HL-60 (cell line): Measurements from ENCODE around the gene PDPN.

Experiments
- CTCF ChIP-seq: IDR thresholded peaks from one replicate; pipeline ENCODE4 v1.5.1; 2011; ENCODE audit warnings: low read length, control low read depth, inconsistent platforms; ENCODE audit not compliant: insufficient read depth
- GABPA ChIP-seq: IDR thresholded peaks from 2 replicates; pipeline ENCODE4 v1.6.1; 2012; ENCODE audit warnings: low read depth
- POLR2AphosphoS5 ChIP-seq: IDR thresholded peaks from 2 replicates; pipeline ENCODE4 v1.6.1; 2012; ENCODE audit warnings: low read depth
- SPI1 ChIP-seq: IDR thresholded peaks from 2 replicates; pipeline ENCODE4 v1.6.1; 2012; ENCODE audit warnings: low read depth, mild to moderate bottlenecking, borderline replicate concordance
- TF ChIP-seq, protein P1 (sequence below): IDR thresholded peaks from 2 replicates; pipeline ENCODE4 v1.6.1; 2012; ENCODE audit warnings: low read depth; ENCODE audit not compliant: insufficient replicate concordance

DNA sequence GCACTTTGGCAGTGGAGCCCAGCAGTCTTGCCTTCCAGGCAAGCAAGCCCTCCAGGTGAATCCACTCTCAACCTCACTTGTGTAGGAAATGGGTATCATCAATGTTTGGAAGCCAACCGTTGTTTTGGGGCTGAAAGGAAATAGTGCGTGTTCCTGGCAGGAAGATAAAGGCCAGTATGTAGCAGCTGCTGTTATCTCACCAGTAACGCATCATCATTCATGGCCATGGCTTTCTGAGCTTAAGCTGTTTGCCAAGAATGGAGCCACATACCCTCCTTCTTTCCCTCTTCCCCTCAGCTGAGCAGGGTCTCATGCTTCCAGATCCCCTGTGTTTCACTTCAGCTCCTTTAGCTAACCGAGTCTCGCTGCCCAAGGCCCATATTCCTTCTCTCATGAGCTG is 2.2 kb upstream of the PDPN start:
- no peak for TF ChIP-seq CTCF
- TF ChIP-seq POLR2AphosphoS5 = no peak
- TF ChIP-seq GABPA = no peak
- TF ChIP-seq, protein P1, sequence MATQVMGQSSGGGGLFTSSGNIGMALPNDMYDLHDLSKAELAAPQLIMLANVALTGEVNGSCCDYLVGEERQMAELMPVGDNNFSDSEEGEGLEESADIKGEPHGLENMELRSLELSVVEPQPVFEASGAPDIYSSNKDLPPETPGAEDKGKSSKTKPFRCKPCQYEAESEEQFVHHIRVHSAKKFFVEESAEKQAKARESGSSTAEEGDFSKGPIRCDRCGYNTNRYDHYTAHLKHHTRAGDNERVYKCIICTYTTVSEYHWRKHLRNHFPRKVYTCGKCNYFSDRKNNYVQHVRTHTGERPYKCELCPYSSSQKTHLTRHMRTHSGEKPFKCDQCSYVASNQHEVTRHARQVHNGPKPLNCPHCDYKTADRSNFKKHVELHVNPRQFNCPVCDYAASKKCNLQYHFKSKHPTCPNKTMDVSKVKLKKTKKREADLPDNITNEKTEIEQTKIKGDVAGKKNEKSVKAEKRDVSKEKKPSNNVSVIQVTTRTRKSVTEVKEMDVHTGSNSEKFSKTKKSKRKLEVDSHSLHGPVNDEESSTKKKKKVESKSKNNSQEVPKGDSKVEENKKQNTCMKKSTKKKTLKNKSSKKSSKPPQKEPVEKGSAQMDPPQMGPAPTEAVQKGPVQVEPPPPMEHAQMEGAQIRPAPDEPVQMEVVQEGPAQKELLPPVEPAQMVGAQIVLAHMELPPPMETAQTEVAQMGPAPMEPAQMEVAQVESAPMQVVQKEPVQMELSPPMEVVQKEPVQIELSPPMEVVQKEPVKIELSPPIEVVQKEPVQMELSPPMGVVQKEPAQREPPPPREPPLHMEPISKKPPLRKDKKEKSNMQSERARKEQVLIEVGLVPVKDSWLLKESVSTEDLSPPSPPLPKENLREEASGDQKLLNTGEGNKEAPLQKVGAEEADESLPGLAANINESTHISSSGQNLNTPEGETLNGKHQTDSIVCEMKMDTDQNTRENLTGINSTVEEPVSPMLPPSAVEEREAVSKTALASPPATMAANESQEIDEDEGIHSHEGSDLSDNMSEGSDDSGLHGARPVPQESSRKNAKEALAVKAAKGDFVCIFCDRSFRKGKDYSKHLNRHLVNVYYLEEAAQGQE = no peak
- no peak for TF ChIP-seq SPI1
